Suprapubic skin (tissue), 4 donors: Measurements from ENCODE around the gene CCNC.

Source experiments
- CTCF ChIP-seq, 2 donors: fragments of 200-600 bp in 1 of 2; fragments of 450-650 bp in 1 of 2; sonication (generic) in 1 of 2; IDR thresholded peaks; one replicate each; pipeline ENCODE4 v1.5.1; 2016 to 2019; ENCODE audit warnings: antibody characterized with exemption in 2 of 2, mild to moderate bottlenecking in 1 of 2, moderate library complexity in 1 of 2
- EP300 ChIP-seq: sonication (generic); formaldehyde crosslinking; IDR thresholded peaks from one replicate; pipeline ENCODE4 v1.6.1; 2017; ENCODE audit warnings: antibody characterized with exemption
- POLR2A ChIP-seq, 2 donors: fragments of 450-650 bp; IDR thresholded peaks; one replicate each; pipeline ENCODE4 v1.6.1; 2017; ENCODE audit warnings: antibody characterized with exemption in 2 of 2, mild to moderate bottlenecking in 2 of 2, moderate library complexity in 2 of 2
- POLR2AphosphoS5 ChIP-seq, 3 donors: sonication (generic); formaldehyde crosslinking; IDR thresholded peaks; one replicate each; pipeline ENCODE4 v1.6.1; 2017; ENCODE audit warnings: antibody characterized with exemption in 3 of 3

- no peak for TF ChIP-seq CTCF (IDR thresholded peaks at IDR 0.05)
- no peak for TF ChIP-seq POLR2A (IDR thresholded peaks at IDR 0.05)
- no peak for TF ChIP-seq POLR2AphosphoS5 (IDR thresholded peaks at IDR 0.05)
- no peak for TF ChIP-seq EP300
Observed at GRCh38 chr6:99521633-99522151, 46.8 kb downstream of the CCNC start.
